Brain pericyte (primary cell): ENCODE results near the gene BFSP1.

Experiments
- DNase-seq: peaks from one replicate; pipeline ENCODE4 v3.0.0-alpha.2; 2012; ENCODE audit warnings: low read depth, low spot score

BFSP1 gene

GRCh38 chr20:17465236-17465635 lies 65.9 kb downstream of the BFSP1 start:
- DNase-seq, result no peak

GRCh38 chr20:17463711-17464110 lies 67.5 kb downstream of the BFSP1 start:
- DNase-seq, result no peak

GRCh38 chr20:17461941-17462340 lies 69.2 kb downstream of the BFSP1 start:
- no peak for DNase-seq

- DNase-seq, result no peak
These were observed 71.1 kb downstream of the BFSP1 start for GRCh38 chr20:17460119-17460518.

GRCh38 chr20:17457588-17458190 lies 73.5 kb downstream of the BFSP1 start:
- DNase-seq, result no peak

- no peak for DNase-seq
These were observed 74.1 kb downstream of the BFSP1 start for GRCh38 chr20:17457079-17457478.

- DNase-seq, result no peak
These were observed 74.9 kb downstream of the BFSP1 start for GRCh38 chr20:17456279-17456678.

- no peak for DNase-seq
These were observed 77.6 kb downstream of the BFSP1 start for GRCh38 chr20:17453592-17453991.

GRCh38 chr20:17452441-17452840 lies 78.7 kb downstream of the BFSP1 start:
- no peak for DNase-seq

- DNase-seq, result no peak
These were observed 82.1 kb downstream of the BFSP1 start for GRCh38 chr20:17449031-17449430.

- DNase-seq, result no peak
These were observed 83.1 kb downstream of the BFSP1 start for GRCh38 chr20:17448071-17448470.

- no peak for DNase-seq
These were observed 85.0 kb downstream of the BFSP1 start for GRCh38 chr20:17446171-17446570.

- DNase-seq, result no peak
These were observed 85.6 kb downstream of the BFSP1 start for GRCh38 chr20:17445543-17445942.

GRCh38 chr20:17444091-17444490 lies 87.1 kb downstream of the BFSP1 start:
- no peak for DNase-seq
